Right ventricle myocardium inferior (tissue), 1 donor: ENCODE results near the gene CAMTA1. TPM values are rescaled to one million over a fixed set of nuclear protein-coding genes. Genes with fewer than 3 reads are reported as not detected.
"Not testable (repeated sequence)": the region's sequence is repeated elsewhere in the genome, so short reads cannot be mapped to it uniquely, and the experiment has no call there.

Source experiments
- ATAC-seq: fragments of 200-7000 bp; cut with Tn5 transposase; one replicate; pipeline ENCODE4 v1.9.1; 2020; ENCODE audit warnings: mild to moderate bottlenecking, moderate library complexity
- DNase-seq: peaks from one replicate; pipeline ENCODE4 v3.0.0; 2021; ENCODE audit errors: missing footprints
- intact Hi-C: fragments of 100-400 bp; cut with DNase I; formaldehyde crosslinking; loops from one replicate; pipeline ENCODE4 v1.11.0; 2022
- total RNA-seq: library from RNA; stranded (reverse); fragmentation: NEBNext Ultra II Directional; extraction: Animal tissue kit (Norgen Biotek cat#: 25700); gene quantifications from one replicate; pipeline ENCODE4 v1.2.1, GENCODE V29; 2021
- donor health status: DM: no; HTN: yes; CAD: no; lungs with severe emphysema.

CAMTA1 gene
- total RNA-seq, 1 donor from 2014 or later, result 159 TPM

GRCh38 chr1:7677815-7678214 is 892.6 kb downstream of the CAMTA1 start:
- intact Hi-C loops, result no loop called here
- DNase-seq (no peak), ATAC-seq (no peak)

- intact Hi-C loops, result no loop called here
These were observed 893.4 kb downstream of the CAMTA1 start for GRCh38 chr1:7678491-7679158.

DNA sequence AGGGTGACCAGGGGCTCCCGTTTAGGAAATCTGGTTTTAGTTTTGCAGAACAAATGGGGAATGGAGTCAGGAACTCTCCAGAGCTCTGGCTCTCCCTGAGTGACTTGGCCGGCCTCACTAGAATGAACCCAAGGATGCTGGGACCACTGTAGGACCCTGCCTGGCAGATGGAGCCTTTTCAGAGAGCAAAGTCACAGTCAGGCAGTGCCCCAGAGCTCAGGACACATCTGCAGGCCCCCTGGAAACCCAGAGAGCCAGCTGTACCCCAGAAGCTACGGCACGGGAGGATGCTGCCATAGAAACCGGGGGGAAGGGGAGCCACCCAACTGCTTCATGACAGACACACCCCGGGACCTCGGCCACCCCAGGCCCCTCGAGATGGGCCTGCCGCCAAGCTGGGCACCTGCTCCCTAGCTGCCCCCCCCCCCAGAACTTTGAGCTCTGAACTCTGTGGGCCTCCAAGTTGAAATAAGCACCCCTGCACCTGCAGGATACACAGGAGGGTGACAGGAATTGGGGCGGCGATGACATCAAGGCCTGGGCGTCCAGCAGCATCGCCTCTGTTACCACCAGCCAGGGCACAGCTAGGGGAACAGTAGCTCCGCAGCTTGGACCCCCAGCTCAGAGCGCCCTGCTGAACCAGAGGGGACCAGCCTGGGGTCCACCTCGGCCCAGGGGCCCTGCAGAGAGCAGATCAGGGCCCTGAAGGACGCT is 894.1 kb downstream of the CAMTA1 start:
- intact Hi-C loops, result no loop called here
- DNase-seq (no peak), ATAC-seq (no peak)

More at GRCh38 chr1:7678491-7679158, 893.4 kb downstream of the CAMTA1 start:
- DNase-seq, result no peak
- no peak for ATAC-seq

DNA sequence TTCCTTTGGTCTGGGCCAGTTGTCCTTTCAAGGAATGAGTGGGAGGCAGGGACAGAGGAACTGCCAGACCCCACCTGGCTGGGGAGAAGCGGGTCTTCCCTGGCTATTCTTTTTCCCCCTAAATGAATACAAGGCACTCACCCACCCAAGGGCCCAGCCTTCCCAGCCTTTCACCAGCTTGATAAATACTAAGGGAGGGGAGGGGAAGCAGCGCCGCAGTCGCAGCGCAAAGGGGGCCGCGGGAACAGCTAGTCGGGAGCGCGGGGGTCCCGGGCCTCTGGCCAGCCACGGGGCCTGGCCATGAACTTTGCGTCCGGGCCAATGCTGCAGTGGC is 894.6 kb downstream of the CAMTA1 start:
- intact Hi-C loops, result no loop called here
- no peak for ATAC-seq
- DNase-seq, result no peak

DNA sequence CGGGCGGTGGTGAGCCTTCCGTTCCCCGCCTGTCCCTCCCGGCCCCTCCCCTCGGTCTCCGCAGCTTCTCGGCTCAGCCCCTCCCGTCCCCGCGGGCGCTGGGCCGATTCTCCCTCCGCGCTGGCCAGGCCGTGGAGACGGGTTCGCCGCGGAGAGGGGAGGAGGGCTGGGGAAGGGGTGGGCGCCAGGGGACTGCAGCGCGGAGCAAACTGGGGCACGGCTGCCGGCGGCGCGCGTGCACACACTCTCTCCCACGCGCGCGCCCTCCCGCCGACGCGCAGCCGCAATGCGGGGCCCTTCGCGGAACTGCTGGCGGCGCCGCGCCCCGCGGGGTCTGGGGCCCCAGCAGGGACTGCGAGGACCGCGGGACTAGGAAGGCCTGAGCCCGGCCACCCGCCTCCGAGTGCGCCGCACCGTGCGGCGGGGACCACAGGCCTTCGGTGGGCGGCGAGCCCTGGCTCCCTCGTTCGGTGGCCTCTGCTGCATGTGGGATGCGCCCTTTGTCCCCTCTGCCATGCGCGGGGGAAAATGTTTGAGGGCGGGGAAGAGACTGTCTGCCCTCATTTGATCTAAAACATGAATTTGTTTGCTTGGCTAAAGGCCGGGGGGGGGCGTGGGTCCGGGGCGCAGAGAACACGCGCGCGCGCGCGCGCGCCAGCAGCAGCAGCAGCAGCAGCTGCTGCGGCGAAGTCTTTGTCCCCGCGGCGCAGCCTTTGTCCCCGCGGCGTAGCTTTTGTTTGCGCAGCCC is 895.1 kb downstream of the CAMTA1 start:
- peak; percentile 79 for ATAC-seq
- no peak for DNase-seq
- intact Hi-C loops, result no loop called here

- no peak for ATAC-seq
- intact Hi-C loops, result no loop called here
- no peak for DNase-seq
These were observed 895.7 kb downstream of the CAMTA1 start for GRCh38 chr1:7680955-7681268.

- DNase-seq (no peak), ATAC-seq (no peak)
- intact Hi-C loops, result no loop called here
These were observed 896.1 kb downstream of the CAMTA1 start for GRCh38 chr1:7681401-7681800.

DNA sequence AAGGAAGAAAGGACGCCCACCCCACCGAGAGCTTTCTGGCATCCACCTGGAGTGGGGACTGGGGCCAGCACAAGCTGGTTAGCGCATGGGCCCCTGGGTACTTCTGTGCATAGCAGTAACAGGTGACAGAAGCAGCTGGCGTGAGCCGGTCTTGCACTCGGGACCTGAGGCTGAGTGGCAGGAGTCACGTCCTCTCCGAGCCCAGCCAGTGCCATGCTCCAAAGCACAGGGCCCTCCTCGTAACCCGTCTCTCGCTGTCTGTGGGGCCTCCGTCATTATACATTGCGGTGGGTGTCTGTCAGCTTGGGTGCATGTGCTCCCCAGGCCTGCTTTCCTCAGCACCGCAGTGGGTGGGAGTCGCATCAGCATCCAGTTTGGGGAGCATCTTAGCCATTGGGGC is 898.3 kb downstream of the CAMTA1 start:
- DNase-seq (no peak), ATAC-seq (no peak)
- intact Hi-C loops, result no loop called here

DNA sequence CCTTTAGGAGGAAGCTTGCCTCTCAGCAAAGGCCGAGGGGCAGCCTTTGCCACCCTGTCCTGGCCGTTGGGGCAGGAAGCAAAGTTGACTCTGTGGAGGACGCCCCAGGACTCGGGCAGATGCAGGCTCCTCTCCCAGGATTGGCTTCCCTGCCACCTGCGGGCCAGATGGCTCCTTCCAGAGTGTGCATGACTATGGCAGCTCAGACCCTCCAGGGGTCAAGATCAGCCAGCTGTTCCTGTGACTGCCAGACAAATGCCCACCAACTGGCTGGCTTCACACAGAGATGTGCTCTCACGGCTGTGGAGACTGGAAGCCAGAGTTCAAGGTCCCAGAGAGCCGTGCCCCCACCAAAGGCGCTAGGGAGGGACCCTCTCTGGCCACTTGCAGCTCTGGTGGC is 898.9 kb downstream of the CAMTA1 start:
- DNase-seq (no peak), ATAC-seq (no peak)
- intact Hi-C loops, result no loop called here

DNA sequence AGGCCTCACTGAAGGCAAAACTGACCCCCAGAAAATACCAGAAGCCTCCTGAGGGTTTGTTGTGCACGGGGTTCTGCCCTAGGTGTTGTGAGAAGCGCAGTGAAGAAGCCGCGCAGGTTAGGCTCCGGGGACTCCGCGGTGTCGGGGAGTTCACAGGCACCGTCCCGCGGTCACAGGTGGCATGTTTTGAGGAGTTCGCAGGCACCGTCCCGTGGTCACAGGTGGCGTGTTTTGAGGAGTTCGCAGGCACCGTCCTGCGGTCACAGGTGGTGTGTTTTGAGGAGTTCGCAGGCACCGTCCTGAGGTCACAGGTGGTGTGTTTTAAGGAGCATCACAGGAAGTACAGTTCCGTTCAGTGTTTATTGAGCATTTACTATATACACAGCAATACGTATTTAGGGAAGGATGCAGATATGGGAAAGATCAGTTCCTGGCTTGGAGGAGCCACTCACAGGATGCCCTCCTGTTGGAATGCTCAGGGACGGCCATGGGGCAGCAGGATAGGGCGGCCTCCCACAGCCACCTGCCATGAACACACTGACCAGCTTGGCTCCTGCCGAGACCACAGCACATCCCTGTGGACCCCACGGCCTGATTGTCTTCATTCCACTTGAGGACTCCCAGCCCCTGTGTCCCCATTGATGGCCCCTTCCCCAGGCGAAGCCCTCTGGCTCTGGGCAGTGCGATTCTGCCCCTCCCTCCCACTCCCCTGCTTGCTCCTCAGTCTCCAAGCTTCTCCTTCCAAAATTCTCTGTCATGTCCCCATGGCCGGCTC is 899.8 kb downstream of the CAMTA1 start:
- DNase-seq (no peak), ATAC-seq (no peak)
- intact Hi-C loops, result no loop called here

- no peak for ATAC-seq
- intact Hi-C loops, result no loop called here
- DNase-seq, result no peak
These were observed 901.1 kb downstream of the CAMTA1 start for GRCh38 chr1:7686301-7686850.

DNA sequence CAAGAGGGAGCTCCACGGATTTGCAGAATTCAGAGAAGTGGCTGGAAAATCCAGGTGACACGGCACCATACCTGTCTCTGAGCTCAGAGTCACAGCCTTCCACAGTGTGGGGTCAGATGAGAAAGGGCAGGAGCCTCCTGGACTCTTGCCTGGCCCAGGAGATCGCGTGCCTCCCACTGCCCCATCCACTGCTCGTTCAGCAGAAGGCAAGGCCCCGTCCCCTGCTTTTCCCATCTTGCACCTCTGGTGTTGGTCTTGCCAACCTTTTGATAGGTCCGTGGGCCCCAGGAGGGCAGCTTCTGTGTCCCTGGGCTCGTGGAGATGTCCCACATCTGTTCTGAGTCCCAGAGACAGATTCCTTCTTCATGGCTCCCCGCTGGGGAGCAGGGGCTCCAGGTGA is 902.2 kb downstream of the CAMTA1 start:
- DNase-seq, result no peak
- intact Hi-C loops, result no loop called here
- no peak for ATAC-seq

- intact Hi-C loops, result no loop called here
- DNase-seq (no peak), ATAC-seq (no peak)
These were observed 903.4 kb downstream of the CAMTA1 start for GRCh38 chr1:7688659-7689058.

DNA sequence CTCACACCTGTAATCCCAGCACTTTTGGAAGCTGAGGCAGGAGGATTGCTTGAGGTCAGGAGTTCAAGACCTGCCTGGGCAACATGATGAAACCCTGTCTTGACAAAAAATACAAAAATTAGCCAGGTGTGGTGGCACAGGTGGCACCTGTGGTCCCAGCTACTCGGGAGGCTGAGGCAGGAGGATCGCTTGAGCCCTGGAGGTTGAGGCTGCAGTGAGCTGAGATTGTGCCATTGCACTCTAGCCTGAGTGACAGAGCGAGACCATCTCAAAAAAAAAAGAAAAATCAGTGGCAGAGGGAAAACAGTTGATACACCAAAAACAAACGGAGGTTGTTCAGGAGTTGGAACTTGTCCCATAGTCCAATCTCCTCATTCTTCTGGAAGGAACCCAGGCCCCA is 904.1 kb downstream of the CAMTA1 start:
- intact Hi-C loops, ATAC-seq, DNase-seq: not testable (repeated sequence)

- ATAC-seq, result no peak
- DNase-seq, result no peak
- intact Hi-C loops, result no loop called here
These were observed 904.8 kb downstream of the CAMTA1 start for GRCh38 chr1:7690076-7690475.

DNA sequence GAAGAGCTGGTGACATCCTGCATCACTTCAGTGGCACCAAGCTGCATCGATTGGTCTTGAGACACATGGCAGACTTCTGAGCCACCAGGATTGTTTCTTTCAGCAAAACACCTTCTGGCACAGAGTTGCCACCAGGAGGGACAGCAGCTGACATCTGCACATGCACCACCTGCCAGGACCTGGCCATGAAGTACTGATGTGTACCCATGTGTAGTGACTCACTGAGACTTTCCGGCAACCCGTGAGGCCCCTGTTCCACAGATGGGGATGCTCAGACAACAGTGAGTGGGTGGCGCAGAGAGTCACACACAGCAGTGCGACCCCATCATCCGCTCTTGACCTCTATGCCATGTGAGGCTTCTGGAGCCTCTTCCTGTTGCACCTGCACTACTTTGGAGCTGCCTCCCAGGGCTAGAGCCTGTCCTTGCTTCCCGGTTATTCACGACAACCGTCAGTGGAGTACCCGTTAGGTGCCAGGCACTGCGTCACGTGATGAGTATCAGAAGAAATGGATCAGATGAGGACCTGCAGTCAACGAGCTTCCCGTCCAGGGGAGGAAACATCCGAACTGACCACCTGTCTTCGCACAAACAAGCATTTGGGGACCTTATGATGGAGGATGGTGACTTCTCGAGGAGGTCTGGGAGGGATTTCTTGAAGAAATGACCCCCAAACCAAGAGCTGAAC is 905.4 kb downstream of the CAMTA1 start:
- intact Hi-C loops, result no loop called here
- DNase-seq (no peak), ATAC-seq (no peak)

DNA sequence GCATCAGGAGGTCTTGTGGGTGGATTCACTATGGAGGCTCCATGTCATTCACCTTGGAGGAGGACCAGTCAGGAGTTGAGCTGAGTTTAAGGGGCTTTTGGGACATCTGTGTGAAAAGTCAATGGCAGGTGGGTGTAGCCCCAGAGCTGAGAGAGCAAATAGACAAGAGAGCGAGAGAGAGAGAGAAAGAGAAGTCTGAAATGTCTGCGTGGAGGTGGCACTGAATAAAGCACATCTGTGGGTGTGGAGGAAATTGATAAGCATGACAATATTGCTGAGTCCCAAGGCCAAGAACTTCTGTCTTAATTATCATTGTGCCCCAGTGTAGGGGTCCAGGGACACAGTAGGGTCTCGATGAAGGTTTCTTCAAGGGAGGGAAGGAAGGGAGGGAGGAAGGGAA is 906.3 kb downstream of the CAMTA1 start:
- DNase-seq, result no peak
- intact Hi-C loops, result no loop called here
- ATAC-seq, result no peak

GRCh38 chr1:7692005-7692404 is 906.8 kb downstream of the CAMTA1 start:
- DNase-seq, result no peak
- intact Hi-C loops, result no loop called here
- ATAC-seq, result no peak

DNA sequence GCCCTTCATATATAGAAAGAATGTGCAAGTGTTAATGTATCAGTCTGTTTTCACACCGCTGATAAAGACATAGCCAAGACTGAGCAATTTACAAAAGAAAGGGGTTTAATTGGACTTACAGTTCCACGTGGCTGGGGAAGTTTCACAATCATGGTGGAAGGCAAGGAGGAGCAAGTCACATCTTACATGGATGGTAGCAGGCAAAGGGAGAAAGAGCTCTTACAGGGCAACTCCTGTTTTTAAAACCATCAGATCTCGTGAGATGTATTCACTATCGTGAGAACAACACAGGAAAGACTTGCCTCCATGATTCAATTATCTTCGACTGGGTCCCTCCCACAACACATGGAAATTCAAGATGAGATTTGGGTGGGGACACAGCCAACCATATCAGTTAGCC is 907.8 kb downstream of the CAMTA1 start:
- intact Hi-C loops, result not testable (repeated sequence)

More for the DNA sequence above, 907.8 kb downstream of the CAMTA1 start:
- not testable (repeated sequence) for ATAC-seq, DNase-seq
